Fibroblast of lung (primary cell): Measurements from ENCODE around the gene PAPPA. TPM values are rescaled to one million over a fixed set of nuclear protein-coding genes. Genes with fewer than 3 reads are reported as not detected.

ENCODE experiments used
- DNase-seq, 2 donors: peaks; one replicate each; pipeline versions ENCODE4 v3.0.0 to v3.0.0-alpha.2; 2010; ENCODE audit warnings: low read depth in 2 of 2
- H2AFZ ChIP-seq: 2 replicates; pipeline ENCODE4 v1.5.1; 2012; ENCODE audit warnings: low read length, control low read depth, inconsistent platforms
- H3K27ac ChIP-seq: 2 replicates; pipeline ENCODE4 v1.5.1; 2011; ENCODE audit warnings: low read length, control low read depth; ENCODE audit not compliant: insufficient read depth
- H3K27me3 ChIP-seq: 2 replicates; pipeline ENCODE4 v1.5.1; 2011; ENCODE audit warnings: mild to moderate bottlenecking, low read length; ENCODE audit not compliant: control insufficient read depth, insufficient read depth
- H3K36me3 ChIP-seq: 2 replicates; pipeline ENCODE4 v1.5.1; 2011; ENCODE audit warnings: low read length; ENCODE audit not compliant: control insufficient read depth, insufficient read depth
- H3K4me1 ChIP-seq: 2 replicates; pipeline ENCODE4 v1.5.1; 2011; ENCODE audit warnings: low read length; ENCODE audit not compliant: control insufficient read depth, insufficient read depth; ENCODE audit errors: extremely low read depth
- H3K4me2 ChIP-seq: 2 replicates; pipeline ENCODE4 v1.5.1; 2011; ENCODE audit warnings: low read length, control low read depth; ENCODE audit not compliant: insufficient read depth; ENCODE audit errors: extremely low read depth
- H3K4me3 ChIP-seq, 4 experiments: fragments of 200-600 bp in 1 of 4; sonication (generic) in 1 of 4; replicated peaks in 1 of 4; 2 replicates each; pipeline ENCODE4 v1.5.1; 2011 to 2016; ENCODE audit warnings: low read length in 4 of 4, low read depth in 3 of 4, mild to moderate bottlenecking in 3 of 4, control low read depth in 2 of 4, inconsistent platforms in 1 of 4, mixed read lengths in 1 of 4; ENCODE audit not compliant: insufficient read depth in 1 of 4; ENCODE audit errors: control extremely low read depth in 1 of 4
- H3K79me2 ChIP-seq: 2 replicates; pipeline ENCODE4 v1.5.1; 2012; ENCODE audit warnings: mild to moderate bottlenecking, low read length, inconsistent platforms; ENCODE audit not compliant: control insufficient read depth, insufficient read depth
- H3K9ac ChIP-seq: 2 replicates; pipeline ENCODE4 v1.5.1; 2011; ENCODE audit warnings: mild to moderate bottlenecking, low read length, control low read depth; ENCODE audit not compliant: insufficient read depth
- H3K9me3 ChIP-seq: 2 replicates; pipeline ENCODE4 v1.5.1; 2012; ENCODE audit warnings: low read depth, low read length; ENCODE audit not compliant: control insufficient read depth, insufficient read depth
- H4K20me1 ChIP-seq: 2 replicates; pipeline ENCODE4 v1.5.1; 2011; ENCODE audit warnings: low read length; ENCODE audit not compliant: control insufficient read depth, insufficient read depth; ENCODE audit errors: extremely low read depth
- CTCF ChIP-seq, 2 donors: IDR thresholded peaks in 1 of 2; conservative IDR thresholded peaks in 1 of 2; 1 replicate in 1 of 2; 2 replicates in 1 of 2; pipeline ENCODE4 v1.5.1; 2011 to 2012; ENCODE audit warnings: low read length in 2 of 2, control low read depth in 1 of 2, inconsistent platforms in 1 of 2, low read depth in 1 of 2, mild to moderate bottlenecking in 1 of 2
- EZH2 ChIP-seq: IDR thresholded peaks from 2 replicates; pipeline ENCODE4 v1.5.1; 2012; ENCODE audit warnings: low read length, control low read depth, mild to moderate bottlenecking; ENCODE audit errors: missing control alignments
- polyA plus RNA-seq, 2 donors: library from polyadenylated mRNA; depleted of rRNA in 1 of 2; stranded (reverse) in 1 of 2; unstranded in 1 of 2; fragments of >200 nt; gene quantifications; 2 replicates each; pipeline ENCODE4 v1.2.1, GENCODE V29; 2011 to 2012; ENCODE audit warnings: missing spikeins in 1 of 2
- total RNA-seq: library from RNA; depleted of rRNA; stranded (reverse); fragments of >200 nt; gene quantifications from 2 replicates; pipeline ENCODE4 v1.2.1, GENCODE V29; 2014

The PAPPA gene
- total and polyA plus RNA-seq, 2 donors (not counting 1 experiment from before 2014, with no cell fraction given): 8.8 to 45.7 TPM

GRCh38 chr9:116325924-116326323, 172.3 kb downstream of the PAPPA start:
- Histone ChIP-seq H3K27ac (no peak overlapping the region), H3K79me2 (no peaks in the 10 kb centered on the region), H2AFZ (no peak overlapping the region), H3K27me3 (no peaks in the 10 kb centered on the region), H3K4me3 (no peak overlapping the region), H3K9me3 (no peaks in the 10 kb centered on the region), H3K4me2 (no peak overlapping the region), H3K9ac (no peak overlapping the region), H4K20me1 (no peaks in the 10 kb centered on the region), H3K36me3 (no peaks in the 10 kb centered on the region), H3K4me1 (peaks cover 8% of the 10 kb centered on the region)
- TF ChIP-seq CTCF (conservative IDR thresholded peaks at IDR 0.05 in 1 of 2, IDR thresholded peaks at IDR 0.05 in 1 of 2; ENCODE audit: low read depth in 1 of 2, low read length in 2 of 2): no peak
- no peak for DNase-seq

GRCh38 chr9:116327701-116328405, 174.3 kb downstream of the PAPPA start:
- no peak for TF ChIP-seq EZH2
- no peaks in the 10 kb centered on the region for H3K27me3 ChIP-seq
- no peaks in the 10 kb centered on the region for H3K79me2 ChIP-seq
- no peak overlapping the region for H3K27ac ChIP-seq
- H3K36me3 ChIP-seq: peaks cover 3% of the 10 kb centered on the region
- H3K9me3 ChIP-seq: no peaks in the 10 kb centered on the region
- H3K4me2 ChIP-seq: no peak overlapping the region
- H3K4me1 ChIP-seq: peaks cover 8% of the 10 kb centered on the region
- no peak overlapping the region for H3K9ac ChIP-seq
- no peak overlapping the region for H3K4me3 ChIP-seq
- no peak overlapping the region for H2AFZ ChIP-seq
- peak; percentile 36 to 64 for DNase-seq
- no peaks in the 10 kb centered on the region for H4K20me1 ChIP-seq

- Histone ChIP-seq H4K20me1 (no peaks in the 10 kb centered on the region), H3K4me2 (no peak overlapping the region), H3K9ac (no peak overlapping the region), H3K4me3 (no peak overlapping the region), H3K27me3 (no peaks in the 10 kb centered on the region), H3K4me1 (peaks cover 8% of the 10 kb centered on the region), H3K27ac (no peak overlapping the region), H3K36me3 (peaks cover 3% of the 10 kb centered on the region), H3K9me3 (no peaks in the 10 kb centered on the region), H2AFZ (no peak overlapping the region), H3K79me2 (no peaks in the 10 kb centered on the region)
- TF ChIP-seq EZH2 (no peak), CTCF (conservative IDR thresholded peaks at IDR 0.05 in 1 of 2, IDR thresholded peaks at IDR 0.05 in 1 of 2; ENCODE audit: low read depth in 1 of 2, low read length in 2 of 2) (no peak)
- DNase-seq: no peak
Observed at GRCh38 chr9:116329470-116329869, 175.9 kb downstream of the PAPPA start.
